B cell (primary cell): Measurements from ENCODE around the gene CDKAL1. TPM values are rescaled to one million over a fixed set of nuclear protein-coding genes. Genes with fewer than 3 reads are reported as not detected.

Source experiments
- ATAC-seq: fragments of 200-7000 bp; cut with Tn5 transposase; one replicate; pipeline ENCODE4 v1.10.0; 2021; ENCODE audit warnings: low read depth, mild to moderate bottlenecking, moderate number of reproducible peaks, moderate library complexity
- CTCF ChIA-PET: fragments of 350-600 bp; sonication (Branson Sonifier 250); formaldehyde crosslinking; loops from one replicate; lab custom pipeline; 2021; ENCODE audit warnings: antibody characterized with exemption, inconsistent platforms; lab: Charles Lee
- POLR2A ChIA-PET: fragments of 350-600 bp; sonication (Branson Sonifier 250); formaldehyde crosslinking; loops from one replicate; lab custom pipeline; 2021; ENCODE audit warnings: antibody characterized with exemption; lab: Charles Lee
- DNase-seq: peaks from one replicate; pipeline ENCODE4 v3.0.0; 2013
- H2AFZ ChIP-seq: 2 replicates; pipeline ENCODE4 v1.6.1; 2012; ENCODE audit warnings: mild to moderate bottlenecking, low read depth, low read length; ENCODE audit not compliant: insufficient read depth, poor library complexity, severe bottlenecking
- H3K27ac ChIP-seq, 2 donors: 1 replicate in 1 of 2; 2 replicates in 1 of 2; pipeline ENCODE4 v1.5.1; 2012 to 2013; ENCODE audit warnings: low read length in 2 of 2, mild to moderate bottlenecking in 2 of 2, moderate library complexity in 1 of 2
- H3K27me3 ChIP-seq, 4 experiments: fragments of 200-600 bp in 1 of 4; sonication (generic) in 1 of 4; replicated peaks in 1 of 4; 1 replicate in 2 of 4; 2 replicates in 2 of 4; pipeline versions ENCODE4 v1.6.1 to v1.7.0; 2013 to 2016; ENCODE audit warnings: low read length in 3 of 4, mild to moderate bottlenecking in 2 of 4, mixed read lengths in 1 of 4, moderate library complexity in 1 of 4; ENCODE audit not compliant: insufficient read depth in 4 of 4, control insufficient read depth in 3 of 4; ENCODE audit errors: control extremely low read depth in 1 of 4
- H3K36me3 ChIP-seq, 2 experiments: replicated peaks in 1 of 2; 1 replicate in 1 of 2; 2 replicates in 1 of 2; pipeline versions ENCODE4 v1.6.1 to v1.7.1; 2013; ENCODE audit warnings: low read length in 1 of 2; ENCODE audit not compliant: insufficient read depth in 2 of 2, control insufficient read depth in 1 of 2; ENCODE audit errors: control extremely low read depth in 1 of 2, extremely low read depth in 1 of 2
- H3K4me1 ChIP-seq, 2 donors: fragments of 200-600 bp in 1 of 2; sonication (generic) in 1 of 2; 1 replicate in 1 of 2; 2 replicates in 1 of 2; pipeline versions ENCODE4 v1.5.1 to v1.6.1; 2013 to 2017; ENCODE audit warnings: low read length in 2 of 2; ENCODE audit not compliant: control insufficient read depth in 2 of 2, insufficient read depth in 2 of 2
- H3K4me2 ChIP-seq: replicated peaks from 2 replicates; pipeline ENCODE3; 2012; ENCODE audit warnings: mild to moderate bottlenecking, low read depth, low read length; ENCODE audit not compliant: poor library complexity, severe bottlenecking
- H3K4me3 ChIP-seq, 5 experiments: fragments of 200-600 bp in 1 of 5; sonication (generic) in 1 of 5; 1 replicate in 3 of 5; 2 replicates in 2 of 5; pipeline versions ENCODE4 v1.5.1 to v1.7.0; 2011 to 2016; ENCODE audit warnings: low read length in 4 of 5, mild to moderate bottlenecking in 4 of 5, low read depth in 2 of 5, control low read depth in 1 of 5, moderate library complexity in 1 of 5; ENCODE audit not compliant: insufficient read depth in 1 of 5; ENCODE audit errors: control extremely low read depth in 1 of 5, extremely low read depth in 1 of 5
- H3K79me2 ChIP-seq: fragments of 200-600 bp; sonication (generic); one replicate; pipeline ENCODE4 v1.6.0; 2016; ENCODE audit warnings: low read length; ENCODE audit not compliant: control insufficient read depth, insufficient read depth
- H3K9ac ChIP-seq: fragments of 200-600 bp; sonication (generic); 2 replicates; pipeline ENCODE4 v1.6.1; 2017; ENCODE audit warnings: mild to moderate bottlenecking, low read length, moderate library complexity
- H3K9me3 ChIP-seq, 3 donors: one replicate each; pipeline versions ENCODE4 v1.6.1 to v1.7.1; 2013; ENCODE audit warnings: low read length in 2 of 3; ENCODE audit not compliant: control insufficient read depth in 2 of 3, insufficient read depth in 1 of 3; ENCODE audit errors: control extremely low read depth in 1 of 3
- H4K20me1 ChIP-seq: 2 replicates; pipeline ENCODE4 v1.6.0; 2012; ENCODE audit warnings: mild to moderate bottlenecking, low read length; ENCODE audit not compliant: insufficient read depth, control insufficient read depth, poor library complexity, severe bottlenecking
- H3K27ac Mint-ChIP-seq: one replicate; pipeline ENCODE4 v1.8.0; 2021; ENCODE audit warnings: mixed read lengths
- H3K27me3 Mint-ChIP-seq: one replicate; pipeline ENCODE4 v1.8.0; 2021; ENCODE audit warnings: mixed read lengths
- H3K4me1 Mint-ChIP-seq: one replicate; pipeline ENCODE4 v1.8.0; 2021; ENCODE audit warnings: mixed read lengths
- H3K4me3 Mint-ChIP-seq: one replicate; pipeline ENCODE4 v1.8.0; 2021; ENCODE audit warnings: mixed read lengths
- H3K9me3 Mint-ChIP-seq: one replicate; pipeline ENCODE4 v1.8.0; 2022; ENCODE audit warnings: mixed read lengths; ENCODE audit not compliant: insufficient read depth
- EZH2 ChIP-seq: IDR thresholded peaks from 2 replicates; pipeline ENCODE4 v1.6.1; 2012; ENCODE audit warnings: borderline replicate concordance, low read depth, mild to moderate bottlenecking, moderate library complexity, low read length; ENCODE audit not compliant: insufficient read depth, poor library complexity, severe bottlenecking
- WGBS: methylation state at CpG from one replicate; pipeline ENCODE4 v1.1.5; 2013; ENCODE audit warnings: missing lambda C conversion rate; ENCODE audit not compliant: insufficient coverage; 5-methylcytosine and 5-hydroxymethylcytosine counted together
- intact Hi-C: fragments of 100-400 bp; cut with micrococcal nuclease; formaldehyde crosslinking; loops from one replicate; pipeline ENCODE4 v1.10.0; 2022
- polyA plus RNA-seq: library from polyadenylated mRNA; depleted of rRNA; stranded (reverse); fragments of >200 nt; gene quantifications from 2 replicates; pipeline ENCODE4 v1.2.3, GENCODE V29; 2012
- total RNA-seq, 2 donors: library from RNA; stranded (reverse); fragments of 120-200 nt in 1 of 2; gene quantifications; 1 replicate in 1 of 2; 2 replicates in 1 of 2; pipeline versions ENCODE4 v1.2.3 to v1.2.4, GENCODE V29; 2013 to 2022
- TF ChIP-seq, protein P1 (sequence below): fragments of 200-600 bp; IDR thresholded peaks from one replicate; pipeline ENCODE4 v1.8.0; 2022; ENCODE audit warnings: antibody characterized with exemption, mild to moderate bottlenecking

Gene CDKAL1
- total and polyA plus RNA-seq, 2 donors (not counting 1 experiment from before 2014, with no cell fraction given), result 6.1 to 33.3 TPM

DNA sequence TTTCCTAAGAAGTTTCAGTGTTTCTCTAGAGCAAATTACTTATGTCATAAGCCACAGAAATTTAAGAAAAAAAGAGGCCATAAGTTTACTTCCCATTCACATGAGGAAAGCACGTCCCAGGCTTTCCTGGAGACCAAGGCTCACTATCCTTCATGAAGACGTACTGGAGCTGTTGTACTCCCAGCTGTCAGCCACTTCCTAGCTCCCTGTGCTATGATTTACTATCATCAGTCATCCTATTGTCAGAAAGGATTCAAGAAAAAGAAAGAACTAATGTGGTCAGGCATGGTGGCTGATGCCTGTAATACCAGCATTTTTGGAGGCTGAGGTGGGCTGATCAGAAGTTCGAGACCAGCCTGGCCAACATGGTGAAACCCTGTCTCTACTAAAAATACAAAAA, 721.9 kb downstream of the CDKAL1 start:
- H3K27ac Mint-ChIP-seq, result no peak overlapping the region
- Histone ChIP-seq H3K4me1 (no peaks in the 10 kb centered on the region), H3K36me3 (no peaks in the 10 kb centered on the region), H3K4me2 (no peak overlapping the region), H3K9ac (no peak overlapping the region), H4K20me1 (no peaks in the 10 kb centered on the region), H3K79me2 (no peaks in the 10 kb centered on the region), H3K9me3 (peaks cover 0 to 4% (median 3%) of the 10 kb centered on the region in 3 donors), H3K27ac (no peak overlapping the region), H3K4me3 (no peak overlapping the region), H2AFZ (no peak overlapping the region), H3K27me3 (no peaks in the 10 kb centered on the region)
- H3K27me3 Mint-ChIP-seq, result peaks cover 8% of the 10 kb centered on the region
- no peak for ATAC-seq
- intact Hi-C loops, result no loop called here
- H3K4me3 Mint-ChIP-seq, result no peak overlapping the region
- ChIA-PET CTCF (no interaction called here), POLR2A (no interaction called here)
- no peaks in the 10 kb centered on the region for H3K4me1 Mint-ChIP-seq
- no CpG with 5 or more reads among the region's 3 CpGs for WGBS
- no peak for TF ChIP-seq EZH2
- TF ChIP-seq, protein P1, sequence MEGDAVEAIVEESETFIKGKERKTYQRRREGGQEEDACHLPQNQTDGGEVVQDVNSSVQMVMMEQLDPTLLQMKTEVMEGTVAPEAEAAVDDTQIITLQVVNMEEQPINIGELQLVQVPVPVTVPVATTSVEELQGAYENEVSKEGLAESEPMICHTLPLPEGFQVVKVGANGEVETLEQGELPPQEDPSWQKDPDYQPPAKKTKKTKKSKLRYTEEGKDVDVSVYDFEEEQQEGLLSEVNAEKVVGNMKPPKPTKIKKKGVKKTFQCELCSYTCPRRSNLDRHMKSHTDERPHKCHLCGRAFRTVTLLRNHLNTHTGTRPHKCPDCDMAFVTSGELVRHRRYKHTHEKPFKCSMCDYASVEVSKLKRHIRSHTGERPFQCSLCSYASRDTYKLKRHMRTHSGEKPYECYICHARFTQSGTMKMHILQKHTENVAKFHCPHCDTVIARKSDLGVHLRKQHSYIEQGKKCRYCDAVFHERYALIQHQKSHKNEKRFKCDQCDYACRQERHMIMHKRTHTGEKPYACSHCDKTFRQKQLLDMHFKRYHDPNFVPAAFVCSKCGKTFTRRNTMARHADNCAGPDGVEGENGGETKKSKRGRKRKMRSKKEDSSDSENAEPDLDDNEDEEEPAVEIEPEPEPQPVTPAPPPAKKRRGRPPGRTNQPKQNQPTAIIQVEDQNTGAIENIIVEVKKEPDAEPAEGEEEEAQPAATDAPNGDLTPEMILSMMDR, result no peak
- no peak for DNase-seq
- H3K9me3 Mint-ChIP-seq, result peaks cover 2% of the 10 kb centered on the region

DNA sequence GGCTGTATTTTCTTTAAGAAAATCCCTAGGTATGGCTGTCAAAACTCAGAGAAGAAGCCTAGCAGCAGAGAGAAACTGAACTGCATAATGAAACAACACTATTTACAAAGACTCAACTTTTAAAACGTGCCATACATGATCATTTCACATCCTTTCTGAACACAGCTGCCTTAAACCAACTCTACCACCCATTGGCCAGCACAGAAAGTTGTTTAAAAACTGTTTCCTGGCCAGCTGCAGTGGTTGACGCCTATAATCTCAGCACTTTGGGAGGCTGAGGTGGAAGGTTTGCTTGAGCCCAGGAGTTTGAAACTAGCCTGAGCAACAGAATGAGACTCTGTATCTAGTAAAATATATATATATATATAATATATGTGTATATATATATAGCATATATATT, 722.9 kb downstream of the CDKAL1 start:
- Histone ChIP-seq H3K9me3 (peaks cover 0 to 4% (median 3%) of the 10 kb centered on the region in 3 donors), H3K4me1 (no peaks in the 10 kb centered on the region), H3K27me3 (no peaks in the 10 kb centered on the region), H3K9ac (no peak overlapping the region), H4K20me1 (no peaks in the 10 kb centered on the region), H3K79me2 (no peaks in the 10 kb centered on the region), H2AFZ (no peak overlapping the region), H3K4me3 (no peak overlapping the region), H3K27ac (no peak overlapping the region), H3K36me3 (no peaks in the 10 kb centered on the region), H3K4me2 (no peak overlapping the region)
- H3K4me3 Mint-ChIP-seq, result no peak overlapping the region
- H3K4me1 Mint-ChIP-seq, result no peaks in the 10 kb centered on the region
- peaks cover 8% of the 10 kb centered on the region for H3K27me3 Mint-ChIP-seq
- no peak overlapping the region for H3K27ac Mint-ChIP-seq
- POLR2A ChIA-PET, result no interaction called here
- CTCF ChIA-PET, result no interaction called here
- DNase-seq, result no peak
- TF ChIP-seq, protein P1, result no peak
- no peak for TF ChIP-seq EZH2
- 43% methylated on average over 1 of the region's 2 CpGs for whole genome bisulfite sequencing
- intact Hi-C loops, result no loop called here
- H3K9me3 Mint-ChIP-seq, result peaks cover 2% of the 10 kb centered on the region
- no peak for ATAC-seq
